Measurements from ENCODE around the gene HUS1B.

- TF ChIP-seq CTCF (IDR thresholded peaks at IDR 0.05; ENCODE audit: low read depth, low read length) (no peak), POLR2A (IDR thresholded peaks at IDR 0.05; ENCODE audit: extremely low read depth, insufficient read length) (no peak), MAX (IDR thresholded peaks at IDR 0.05; ENCODE audit: low read depth, low read length) (no peak), MYC (IDR thresholded peaks at IDR 0.05; ENCODE audit: low read depth, low read length) (no peak)
These were observed 47.1 kb upstream of the HUS1B start for GRCh38 chr6:704046-704445.
